Activated CD4-positive, alpha-beta T cell treated with anti-CD3 and anti-CD28 coated beads for 1 hour (primary cell): Measurements from ENCODE around the gene FBXW8.

Source experiments
- DNase-seq: peaks from one replicate; pipeline ENCODE4 v3.0.0-alpha.2; 2020

FBXW8 gene

GRCh38 chr12:116887244-116887643, 23.5 kb upstream of the FBXW8 start:
- DNase-seq: no peak

GRCh38 chr12:116887897-116888296, 22.9 kb upstream of the FBXW8 start:
- no peak for DNase-seq

- no peak for DNase-seq
These were observed 20.4 kb upstream of the FBXW8 start for GRCh38 chr12:116890330-116890729.

- no peak for DNase-seq
These were observed 19.7 kb upstream of the FBXW8 start for GRCh38 chr12:116891019-116891418.

GRCh38 chr12:116892349-116893140, 18.2 kb upstream of the FBXW8 start:
- no peak for DNase-seq

- DNase-seq: no peak
These were observed 15.8 kb upstream of the FBXW8 start for GRCh38 chr12:116894913-116895312.

GRCh38 chr12:116896411-116896924, 14.3 kb upstream of the FBXW8 start:
- no peak for DNase-seq

GRCh38 chr12:116897476-116897875, 13.3 kb upstream of the FBXW8 start:
- DNase-seq: no peak

- DNase-seq: no peak
These were observed 12.1 kb upstream of the FBXW8 start for GRCh38 chr12:116898669-116899068.

- no peak for DNase-seq
These were observed 9.1 kb upstream of the FBXW8 start for GRCh38 chr12:116901612-116902011.

GRCh38 chr12:116903818-116904217, 6.9 kb upstream of the FBXW8 start:
- no peak for DNase-seq

GRCh38 chr12:116906285-116906684, 4.5 kb upstream of the FBXW8 start:
- DNase-seq: no peak

GRCh38 chr12:116910280-116910644, 488 bp upstream of the FBXW8 start:
- DNase-seq: no peak

GRCh38 chr12:116915326-116915725, 4.6 kb downstream of the FBXW8 start:
- DNase-seq: no peak

GRCh38 chr12:116916122-116916521, 5.4 kb downstream of the FBXW8 start:
- DNase-seq: no peak

GRCh38 chr12:116916714-116917114, 6.0 kb downstream of the FBXW8 start:
- no peak for DNase-seq

GRCh38 chr12:116918464-116918863, 7.7 kb downstream of the FBXW8 start:
- no peak for DNase-seq

- DNase-seq: no peak
These were observed 8.5 kb downstream of the FBXW8 start for GRCh38 chr12:116919247-116919661.

GRCh38 chr12:116919706-116920485, 9.1 kb downstream of the FBXW8 start:
- DNase-seq: no peak

GRCh38 chr12:116920939-116921338, 10.2 kb downstream of the FBXW8 start:
- DNase-seq: no peak

GRCh38 chr12:116922194-116922897, 11.6 kb downstream of the FBXW8 start:
- DNase-seq: no peak

GRCh38 chr12:116924558-116925453, 14.1 kb downstream of the FBXW8 start:
- no peak for DNase-seq
